ENCODE results near the gene LMAN2L.

DNA sequence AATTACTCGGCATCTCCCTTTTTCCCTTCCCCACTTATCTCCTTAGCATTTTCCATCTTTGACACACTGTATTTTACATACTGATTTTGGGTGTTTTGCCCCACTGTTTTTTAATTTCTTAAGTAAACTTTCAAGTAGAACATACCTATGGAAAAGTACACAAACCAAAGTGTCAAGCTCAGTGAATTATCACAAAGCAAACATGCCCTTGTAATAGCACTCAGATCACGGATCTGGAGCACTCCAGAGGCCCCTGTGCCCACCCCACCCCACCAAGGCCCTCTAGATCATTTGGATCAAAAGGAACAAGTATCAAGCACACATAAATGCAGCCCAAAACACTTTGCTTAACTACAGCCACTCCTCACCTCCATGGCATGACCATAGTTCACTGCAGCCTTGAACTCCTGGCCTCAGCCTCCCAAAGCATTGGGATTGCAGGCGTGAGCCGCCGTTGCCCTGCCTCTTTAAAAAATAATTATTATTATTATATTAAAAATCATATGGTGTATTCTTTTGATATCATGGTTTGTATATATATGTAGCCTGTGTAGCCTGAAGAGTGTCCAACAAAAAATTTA lies 59.2 kb downstream of the LMAN2L start:
- TF ChIP-seq GATA2 (IDR thresholded peaks at IDR 0.05; ENCODE audit: low read depth, low read length) (no peak), GATA3 (IDR thresholded peaks at IDR 0.05; ENCODE audit: low read depth, low read length) (no peak)

Data from SH-SY5Y (cell line).